HepG2 (cell line): ENCODE results near the gene FLYWCH1. TPM values are rescaled to one million over a fixed set of nuclear protein-coding genes. Genes with fewer than 3 reads are reported as not detected.

Experiments used
- CREB1 ChIP-seq, 2 experiments: fragments of 450-650 bp in 1 of 2; IDR thresholded peaks; 2 replicates each; pipeline ENCODE4 v1.6.1; 2016 to 2017; ENCODE audit warnings: control low read depth in 1 of 2, mild to moderate bottlenecking in 1 of 2, missing compliant biosample characterization in 1 of 2, missing genetic modification characterization in 1 of 2
- GABPB1 ChIP-seq: IDR thresholded peaks from 2 replicates; pipeline ENCODE4 v1.6.1; 2016; ENCODE audit warnings: mild to moderate bottlenecking, missing genetic modification reagents, moderate library complexity, missing compliant biosample characterization
- HOXD1 ChIP-seq: sonication (generic); formaldehyde crosslinking; IDR thresholded peaks from 2 replicates; pipeline ENCODE4 v1.5.0; 2020; ENCODE audit warnings: missing genetic modification reagents
- IKZF5 ChIP-seq: IDR thresholded peaks from 2 replicates; pipeline ENCODE4 v1.6.1; 2018; ENCODE audit warnings: missing genetic modification reagents, mild to moderate bottlenecking, missing compliant biosample characterization
- JDP2 ChIP-seq: sonication (generic); formaldehyde crosslinking; IDR thresholded peaks from 2 replicates; pipeline ENCODE4 v1.8.1; 2022; ENCODE audit warnings: missing genetic modification reagents, borderline replicate concordance
- KDM1A ChIP-seq: IDR thresholded peaks from 2 replicates; pipeline ENCODE4 v1.6.1; 2016; ENCODE audit warnings: missing compliant biosample characterization
- KLF13 ChIP-seq: sonication (generic); formaldehyde crosslinking; IDR thresholded peaks from 2 replicates; pipeline ENCODE4 v1.4.0; 2020; ENCODE audit warnings: mild to moderate bottlenecking, missing genetic modification reagents
- SMAD9 ChIP-seq: sonication (generic); formaldehyde crosslinking; IDR thresholded peaks from 2 replicates; pipeline ENCODE4 v1.5.1; 2020; ENCODE audit warnings: mild to moderate bottlenecking, missing genetic modification reagents
- U2AF1 ChIP-seq: fragments of 200-400 bp; formaldehyde crosslinking; optimal IDR thresholded peaks from 2 replicates; pipeline ENCODE3; 2017; ENCODE audit warnings: mild to moderate bottlenecking, low read depth, low read length
- ZBTB42 ChIP-seq: sonication (generic); formaldehyde crosslinking; IDR thresholded peaks from 2 replicates; pipeline ENCODE4 v1.5.0; 2020; ENCODE audit warnings: mild to moderate bottlenecking, missing genetic modification reagents
- ZFP91 ChIP-seq: sonication (generic); formaldehyde crosslinking; IDR thresholded peaks from 2 replicates; pipeline ENCODE4 v1.9.0; 2022; ENCODE audit warnings: missing genetic modification reagents, mild to moderate bottlenecking, borderline replicate concordance
- ZHX1 ChIP-seq: sonication (generic); formaldehyde crosslinking; IDR thresholded peaks from 2 replicates; pipeline ENCODE4 v1.8.1; 2022; ENCODE audit warnings: low read depth, mild to moderate bottlenecking, missing genetic modification reagents
- ZNF180 ChIP-seq: sonication (generic); formaldehyde crosslinking; IDR thresholded peaks from 2 replicates; pipeline ENCODE4 v1.4.0; 2020; ENCODE audit warnings: low read depth, missing genetic modification reagents, borderline replicate concordance
- ZNF557 ChIP-seq: sonication (generic); formaldehyde crosslinking; IDR thresholded peaks from 2 replicates; pipeline ENCODE4 v1.4.0; 2020; ENCODE audit warnings: missing genetic modification reagents
- ZNF776 ChIP-seq: sonication (generic); formaldehyde crosslinking; IDR thresholded peaks from 2 replicates; pipeline ENCODE4 v1.4.0; 2020; ENCODE audit warnings: mild to moderate bottlenecking, missing genetic modification reagents
- ZSCAN29 ChIP-seq: sonication (generic); formaldehyde crosslinking; conservative IDR thresholded peaks from 2 replicates; pipeline ENCODE4 v1.4.0; 2020; ENCODE audit warnings: mild to moderate bottlenecking, missing genetic modification reagents
- polyA plus RNA-seq, 8 experiments: library from polyadenylated mRNA; depleted of rRNA in 3 of 8; stranded (reverse) in 7 of 8; unstranded in 1 of 8; fragments of >200 nt; fragmentation: Illumina TruSeq in 4 of 8; extraction: Trizol in 4 of 8; gene quantifications; 2 replicates each; pipeline versions ENCODE4 v1.2.1 to v1.2.3, GENCODE V29; 2011 to 2016; ENCODE audit warnings: low read depth in 4 of 8, missing spikeins in 1 of 8, mixed read lengths in 1 of 8; ENCODE audit not compliant: insufficient read depth in 1 of 8
- total RNA-seq, 5 experiments: library from RNA; depleted of rRNA; stranded (reverse); fragments of >200 nt; fragmentation: Illumina TruSeq; extraction: Trizol; gene quantifications; 2 replicates each; pipeline ENCODE4 v1.2.3, GENCODE V29; 2016; ENCODE audit warnings: low read depth in 1 of 5
- TF ChIP-seq, protein P1 (sequence below): sonication (generic); formaldehyde crosslinking; IDR thresholded peaks from 2 replicates; pipeline ENCODE4 v1.4.0; 2020; ENCODE audit warnings: mild to moderate bottlenecking, missing genetic modification reagents, borderline replicate concordance
- TF ChIP-seq, protein P2 (sequence below): sonication (generic); formaldehyde crosslinking; IDR thresholded peaks from 2 replicates; pipeline ENCODE4 v1.8.0; 2022; ENCODE audit warnings: missing genetic modification reagents, mild to moderate bottlenecking, moderate library complexity, borderline replicate concordance

The FLYWCH1 gene
- total and polyA plus RNA-seq, 2 of the 13 experiments (the other 11 are each of a cell fraction or from before 2014, with no cell fraction given): 7.3 to 12.4 TPM

- TF ChIP-seq HOXD1: peak; percentile 60; the same call in 1 of the 2 replicates
- TF ChIP-seq, protein P1, sequence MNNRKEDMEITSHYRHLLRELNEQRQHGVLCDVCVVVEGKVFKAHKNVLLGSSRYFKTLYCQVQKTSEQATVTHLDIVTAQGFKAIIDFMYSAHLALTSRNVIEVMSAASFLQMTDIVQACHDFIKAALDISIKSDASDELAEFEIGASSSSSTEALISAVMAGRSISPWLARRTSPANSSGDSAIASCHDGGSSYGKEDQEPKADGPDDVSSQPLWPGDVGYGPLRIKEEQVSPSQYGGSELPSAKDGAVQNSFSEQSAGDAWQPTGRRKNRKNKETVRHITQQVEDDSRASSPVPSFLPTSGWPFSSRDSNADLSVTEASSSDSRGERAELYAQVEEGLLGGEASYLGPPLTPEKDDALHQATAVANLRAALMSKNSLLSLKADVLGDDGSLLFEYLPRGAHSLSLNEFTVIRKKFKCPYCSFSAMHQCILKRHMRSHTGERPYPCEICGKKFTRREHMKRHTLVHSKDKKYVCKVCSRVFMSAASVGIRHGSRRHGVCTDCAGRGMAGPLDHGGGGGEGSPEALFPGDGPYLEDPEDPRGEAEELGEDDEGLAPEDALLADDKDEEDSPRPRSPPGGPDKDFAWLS (CRISPR knock-in tag): no peak
- no peak for TF ChIP-seq ZNF180 (CRISPR knock-in tag)
- TF ChIP-seq, protein P2, sequence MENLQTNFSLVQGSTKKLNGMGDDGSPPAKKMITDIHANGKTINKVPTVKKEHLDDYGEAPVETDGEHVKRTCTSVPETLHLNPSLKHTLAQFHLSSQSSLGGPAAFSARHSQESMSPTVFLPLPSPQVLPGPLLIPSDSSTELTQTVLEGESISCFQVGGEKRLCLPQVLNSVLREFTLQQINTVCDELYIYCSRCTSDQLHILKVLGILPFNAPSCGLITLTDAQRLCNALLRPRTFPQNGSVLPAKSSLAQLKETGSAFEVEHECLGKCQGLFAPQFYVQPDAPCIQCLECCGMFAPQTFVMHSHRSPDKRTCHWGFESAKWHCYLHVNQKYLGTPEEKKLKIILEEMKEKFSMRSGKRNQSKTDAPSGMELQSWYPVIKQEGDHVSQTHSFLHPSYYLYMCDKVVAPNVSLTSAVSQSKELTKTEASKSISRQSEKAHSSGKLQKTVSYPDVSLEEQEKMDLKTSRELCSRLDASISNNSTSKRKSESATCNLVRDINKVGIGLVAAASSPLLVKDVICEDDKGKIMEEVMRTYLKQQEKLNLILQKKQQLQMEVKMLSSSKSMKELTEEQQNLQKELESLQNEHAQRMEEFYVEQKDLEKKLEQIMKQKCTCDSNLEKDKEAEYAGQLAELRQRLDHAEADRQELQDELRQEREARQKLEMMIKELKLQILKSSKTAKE (CRISPR knock-in tag): no peak
- TF ChIP-seq CREB1 (IDR thresholded peaks at IDR 0.05): no peak
- no peak for TF ChIP-seq CREB1 (CRISPR knock-in tag; IDR thresholded peaks at IDR 0.05)
- TF ChIP-seq ZBTB42 (CRISPR knock-in tag): no peak
- no peak for TF ChIP-seq JDP2 (CRISPR knock-in tag)
- peak; percentile 53; the same call in 1 of the 2 replicates for TF ChIP-seq ZSCAN29 (CRISPR knock-in tag)
- no peak for TF ChIP-seq U2AF1
- TF ChIP-seq IKZF5: no peak
- 0 out of 2 replicates have a peak, but pooled peaks have one; percentile 47 for TF ChIP-seq GABPB1 (CRISPR knock-in tag)
- no peak for TF ChIP-seq SMAD9
- peak; percentile 5; the same call in 1 of the 2 replicates for TF ChIP-seq ZNF776 (CRISPR knock-in tag)
- no peak for TF ChIP-seq ZNF557 (CRISPR knock-in tag)
- TF ChIP-seq KDM1A (CRISPR knock-in tag): no peak
- TF ChIP-seq KLF13: no peak
- no peak; the same call in 1 of the 2 replicates for TF ChIP-seq ZHX1
- peak; percentile 64 for TF ChIP-seq ZFP91 (CRISPR knock-in tag)
Observed at GRCh38 chr16:2980227-2981176, 68.8 kb downstream of the FLYWCH1 start, which contains the start of gene PKMYT1 (continued).
